ENCODE results near the gene PRR35. TPM values are rescaled to one million over a fixed set of nuclear protein-coding genes. Genes with fewer than 3 reads are reported as not detected.
A peak's percentile ranks its signal among the peaks of the same experiment; 100 is the strongest.

Gene PRR35
- total and polyA plus RNA-seq, 7 donors = not detected

DNA sequence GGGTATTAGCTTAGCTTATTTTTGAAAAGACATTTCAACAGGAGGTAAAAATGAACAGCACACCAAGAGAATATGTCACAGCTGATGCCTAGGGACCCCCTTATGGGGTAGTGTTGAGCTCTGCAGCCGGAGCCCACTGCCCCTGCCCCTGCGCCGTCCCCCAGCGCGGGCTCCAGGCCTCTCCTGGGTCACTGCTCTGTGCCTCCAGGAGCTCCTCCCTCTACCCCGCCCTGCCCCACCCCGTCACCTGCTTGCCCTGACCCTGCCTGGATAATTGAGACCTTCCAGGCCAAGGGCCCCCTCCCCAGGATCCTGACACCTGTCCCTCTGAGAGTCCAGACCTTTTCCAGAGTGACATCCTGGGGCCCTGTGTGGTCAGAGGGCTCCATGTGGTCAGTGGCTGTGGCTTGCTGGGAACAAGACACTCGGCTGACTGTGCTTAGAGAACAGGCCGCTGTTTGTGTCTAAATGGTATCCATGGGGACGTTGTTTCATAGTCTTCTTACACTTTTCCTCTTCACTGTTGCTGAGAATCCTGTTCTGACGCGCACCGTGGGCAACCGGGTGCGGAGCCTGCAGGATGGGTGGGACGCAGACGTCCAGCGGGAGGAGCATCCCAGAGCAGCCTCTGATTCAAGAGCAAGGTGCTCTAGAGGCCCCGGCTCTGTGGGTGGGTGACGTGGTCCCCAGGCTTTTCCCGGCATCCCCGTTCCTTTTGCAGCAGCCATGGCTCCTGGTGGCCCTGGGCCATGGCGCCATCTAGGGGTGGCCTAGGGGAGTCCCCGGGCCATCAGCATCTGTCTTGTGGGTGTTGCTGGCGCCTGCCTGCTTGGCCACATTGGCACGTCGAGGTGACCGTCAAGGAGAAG is 50.6 kb downstream of the PRR35 start:
- ATAC-seq = peak; percentile 90 to 99 (median 94)
- Histone ChIP-seq H3K4me1 (peaks cover 18% of the 10 kb centered on the region), H3K4me3 (no peak overlapping the region), H3K27ac (peak overlapping the region; percentile 55), H3K9me3 (no peaks in the 10 kb centered on the region), H3K36me3 (ENCODE audit: insufficient read depth in 1 of 2, low read depth in 1 of 2) (peaks cover 0 to 6% of the 10 kb centered on the region in 2 donors), H3K27me3 (ENCODE audit: insufficient read depth in 3 of 3, low read length in 2 of 3) (no peaks in the 10 kb centered on the region)
- TF ChIP-seq, protein P1, sequence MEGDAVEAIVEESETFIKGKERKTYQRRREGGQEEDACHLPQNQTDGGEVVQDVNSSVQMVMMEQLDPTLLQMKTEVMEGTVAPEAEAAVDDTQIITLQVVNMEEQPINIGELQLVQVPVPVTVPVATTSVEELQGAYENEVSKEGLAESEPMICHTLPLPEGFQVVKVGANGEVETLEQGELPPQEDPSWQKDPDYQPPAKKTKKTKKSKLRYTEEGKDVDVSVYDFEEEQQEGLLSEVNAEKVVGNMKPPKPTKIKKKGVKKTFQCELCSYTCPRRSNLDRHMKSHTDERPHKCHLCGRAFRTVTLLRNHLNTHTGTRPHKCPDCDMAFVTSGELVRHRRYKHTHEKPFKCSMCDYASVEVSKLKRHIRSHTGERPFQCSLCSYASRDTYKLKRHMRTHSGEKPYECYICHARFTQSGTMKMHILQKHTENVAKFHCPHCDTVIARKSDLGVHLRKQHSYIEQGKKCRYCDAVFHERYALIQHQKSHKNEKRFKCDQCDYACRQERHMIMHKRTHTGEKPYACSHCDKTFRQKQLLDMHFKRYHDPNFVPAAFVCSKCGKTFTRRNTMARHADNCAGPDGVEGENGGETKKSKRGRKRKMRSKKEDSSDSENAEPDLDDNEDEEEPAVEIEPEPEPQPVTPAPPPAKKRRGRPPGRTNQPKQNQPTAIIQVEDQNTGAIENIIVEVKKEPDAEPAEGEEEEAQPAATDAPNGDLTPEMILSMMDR (IDR thresholded peaks at IDR 0.05) = peak; percentile 73
- peak; percentile 75 to 84 for DNase-seq
- intact Hi-C loops (cut with DNase I) = loop anchor here in 1 of 2 donors (2.0 kb wide), 1 partner anchor 32 kb away; no protein-coding TSS in a partner anchor
- WGBS, 3 donors = 59 to 74% (median 67%) methylated on average over 28 of the region's 28 CpGs

DNA sequence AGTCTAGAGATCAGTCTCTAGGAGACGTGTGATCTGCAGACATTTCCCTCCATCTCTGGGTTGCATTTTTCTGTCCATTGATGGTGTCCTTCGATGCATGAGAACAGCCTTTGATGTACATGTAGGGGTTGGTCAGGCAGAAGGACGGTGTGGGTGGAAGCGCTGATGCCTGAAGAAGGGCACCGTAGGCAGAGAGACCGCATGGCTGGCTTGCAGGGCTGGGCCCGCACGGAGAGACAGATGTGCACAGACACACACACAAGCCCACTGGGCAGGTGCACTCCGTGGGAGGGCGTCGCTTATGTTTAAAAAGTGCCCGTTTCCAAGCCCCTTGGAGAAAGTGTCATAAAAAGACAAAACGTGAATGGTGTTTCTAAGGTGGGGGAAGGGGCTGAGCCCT is 54.9 kb downstream of the PRR35 start:
- TF ChIP-seq, protein P1 (IDR thresholded peaks at IDR 0.05) = no peak
- DNase-seq (no peak), ATAC-seq (no peak)
- WGBS, 3 donors = 92 to 93% (median 92%) methylated on average over 13 of the region's 13 CpGs
- peaks cover 11% of the 10 kb centered on the region for H3K4me1 ChIP-seq
- H3K27ac ChIP-seq = no peak overlapping the region
- H3K27me3 ChIP-seq (ENCODE audit: insufficient read depth in 3 of 3, low read length in 2 of 3) = no peaks in the 10 kb centered on the region
- no peak overlapping the region for H3K4me3 ChIP-seq
- peaks cover 0 to 22% of the 10 kb centered on the region in 2 donors for H3K36me3 ChIP-seq (ENCODE audit: insufficient read depth in 1 of 2, low read depth in 1 of 2)
- H3K9me3 ChIP-seq = no peaks in the 10 kb centered on the region
- intact Hi-C loops (cut with DNase I) = loop anchor here in 1 of 2 donors (5.0 kb wide), 1 partner anchor 38 kb away; no protein-coding TSS in a partner anchor

Other genes starting within 250 kb of the PRR35 start
- gene AXIN1, start 207.7 kb upstream of the PRR35 start, total RNA-seq = 10 to 100 TPM; 12.1 to 23.2 (median 22.8) TPM
- 10 to 100 TPM; 23.5 to 32.3 (median 29.5) TPM for gene AXIN1, start 207.7 kb upstream of the PRR35 start, polyA plus RNA-seq
- gene MRPL28, start 189.9 kb upstream of the PRR35 start, total RNA-seq = 10 to 100 TPM; 55.4 to 68.8 (median 55.9) TPM
- gene MRPL28, start 189.9 kb upstream of the PRR35 start, polyA plus RNA-seq = 100 to 1,000 TPM in 1 of 3 donors, 10 to 100 TPM in 2; 67.1 to 126 (median 86.8) TPM
- gene PGAP6, start 178.4 kb upstream of the PRR35 start, total RNA-seq = 10 to 100 TPM; 27.2 to 34.7 (median 32.2) TPM
- gene PGAP6, start 178.4 kb upstream of the PRR35 start, polyA plus RNA-seq = 10 to 100 TPM; 26.0 to 46.9 (median 42.1) TPM
- gene NME4, start 163.2 kb upstream of the PRR35 start, total RNA-seq = 10 to 100 TPM; 19.5 to 39.7 (median 29.6) TPM
- 10 to 100 TPM; 16.0 to 30.7 (median 22.7) TPM for gene NME4, start 163.2 kb upstream of the PRR35 start, polyA plus RNA-seq
- gene DECR2, start 158.5 kb upstream of the PRR35 start, total RNA-seq = 10 to 100 TPM; 13.9 to 22.9 (median 19.6) TPM
- 10 to 100 TPM; 14.1 to 18.1 (median 15.8) TPM for gene DECR2, start 158.5 kb upstream of the PRR35 start, polyA plus RNA-seq
- 10 to 100 TPM; 44.7 to 89.5 (median 71.5) TPM for gene RAB11FIP3, start 134.7 kb upstream of the PRR35 start, total RNA-seq
- gene RAB11FIP3, start 134.7 kb upstream of the PRR35 start, polyA plus RNA-seq = 10 to 100 TPM; 20.3 to 26.1 (median 26.1) TPM
- 10 to 100 TPM; 15.5 to 32.1 (median 26.8) TPM for gene CAPN15, start 32.7 kb upstream of the PRR35 start, total RNA-seq
- gene CAPN15, start 32.7 kb upstream of the PRR35 start, polyA plus RNA-seq = 10 to 100 TPM; 14.9 to 26.4 (median 22.6) TPM
- gene NHLRC4, start 6.6 kb downstream of the PRR35 start, total RNA-seq = under 1 TPM in 3 of 4 donors, not detected in 1; 0.19 to 0.39 (median 0.27) TPM
- gene NHLRC4, start 6.6 kb downstream of the PRR35 start, polyA plus RNA-seq = under 1 TPM; 0.06 to 0.38 (median 0.27) TPM
- 10 to 100 TPM; 18.3 to 26.3 (median 22.0) TPM for gene PIGQ, start 9.6 kb downstream of the PRR35 start, total RNA-seq
- gene PIGQ, start 9.6 kb downstream of the PRR35 start, polyA plus RNA-seq = 10 to 100 TPM; 26.5 to 39.9 (median 27.2) TPM
- gene RAB40C, start 29.7 kb downstream of the PRR35 start, total RNA-seq = 10 to 100 TPM; 12.3 to 20.2 (median 14.4) TPM
- 10 to 100 TPM; 14.7 to 16.3 (median 15.7) TPM for gene RAB40C, start 29.7 kb downstream of the PRR35 start, polyA plus RNA-seq
- gene WFIKKN1, start 70.6 kb downstream of the PRR35 start, total RNA-seq = 1 to 10 TPM in 2 of 4 donors, under 1 TPM in 2; 0.30 to 2.0 (median 0.82) TPM
- gene WFIKKN1, start 70.6 kb downstream of the PRR35 start, polyA plus RNA-seq = under 1 TPM; 0.31 to 0.61 (median 0.36) TPM
- 10 to 100 TPM; 42.4 to 55.6 (median 48.4) TPM for gene METTL26, start 75.9 kb downstream of the PRR35 start, total RNA-seq
- 10 to 100 TPM; 90.8 to 97.8 (median 96.4) TPM for gene METTL26, start 75.9 kb downstream of the PRR35 start, polyA plus RNA-seq
- gene MCRIP2, start 81.4 kb downstream of the PRR35 start, total RNA-seq = 10 to 100 TPM; 61.6 to 80.2 (median 68.9) TPM
- 100 to 1,000 TPM in 2 of 3 donors, 10 to 100 TPM in 1; 95.1 to 124 (median 108) TPM for gene MCRIP2, start 81.4 kb downstream of the PRR35 start, polyA plus RNA-seq
- 1 to 10 TPM; 4.0 to 9.6 (median 8.1) TPM for gene WDR90, start 89.0 kb downstream of the PRR35 start, total RNA-seq
- gene WDR90, start 89.0 kb downstream of the PRR35 start, polyA plus RNA-seq = 1 to 10 TPM; 5.6 to 9.7 (median 6.4) TPM
- 10 to 100 TPM; 38.8 to 56.8 (median 48.8) TPM for gene RHOT2, start 107.7 kb downstream of the PRR35 start, total RNA-seq
- 10 to 100 TPM; 47.7 to 75.8 (median 52.6) TPM for gene RHOT2, start 107.7 kb downstream of the PRR35 start, polyA plus RNA-seq
- gene RHBDL1, start 115.3 kb downstream of the PRR35 start, total RNA-seq = under 1 TPM; 0.13 to 0.42 (median 0.29) TPM
- under 1 TPM; 0.06 to 0.08 (median 0.08) TPM for gene RHBDL1, start 115.3 kb downstream of the PRR35 start, polyA plus RNA-seq
- 100 to 1,000 TPM; 108 to 150 (median 115) TPM for gene STUB1, start 120.0 kb downstream of the PRR35 start, total RNA-seq
- 100 to 1,000 TPM; 127 to 147 (median 134) TPM for gene STUB1, start 120.0 kb downstream of the PRR35 start, polyA plus RNA-seq
- 10 to 100 TPM; 19.1 to 27.5 (median 23.1) TPM for gene JMJD8, start 123.9 kb downstream of the PRR35 start, total RNA-seq
- 10 to 100 TPM; 25.5 to 63.5 (median 41.5) TPM for gene JMJD8, start 123.9 kb downstream of the PRR35 start, polyA plus RNA-seq
- 10 to 100 TPM in 3 of 4 donors, 1 to 10 TPM in 1; 9.9 to 15.0 (median 12.1) TPM for gene WDR24, start 130.0 kb downstream of the PRR35 start, total RNA-seq
- 10 to 100 TPM in 1 of 3 donors, 1 to 10 TPM in 2; 5.2 to 15.8 (median 8.8) TPM for gene WDR24, start 130.0 kb downstream of the PRR35 start, polyA plus RNA-seq
- under 1 TPM in 2 of 4 donors, not detected in 2; 0.08 TPM for gene FBXL16, start 145.4 kb downstream of the PRR35 start, total RNA-seq
- gene FBXL16, start 145.4 kb downstream of the PRR35 start, polyA plus RNA-seq = under 1 TPM; 0.04 to 0.16 (median 0.10) TPM
- 10 to 100 TPM; 19.6 to 25.8 (median 22.8) TPM for gene METRN, start 154.7 kb downstream of the PRR35 start, total RNA-seq
- 10 to 100 TPM; 17.9 to 28.0 (median 27.4) TPM for gene METRN, start 154.7 kb downstream of the PRR35 start, polyA plus RNA-seq
- gene ANTKMT, start 160.8 kb downstream of the PRR35 start, total RNA-seq = 10 to 100 TPM; 30.9 to 45.6 (median 34.5) TPM
- 10 to 100 TPM; 16.1 to 56.0 (median 26.3) TPM for gene ANTKMT, start 160.8 kb downstream of the PRR35 start, polyA plus RNA-seq
- gene CCDC78, start 166.0 kb downstream of the PRR35 start, total RNA-seq = under 1 TPM in 1 of 4 donors, not detected in 3; 0.11 TPM
- gene CCDC78, start 166.0 kb downstream of the PRR35 start, polyA plus RNA-seq = under 1 TPM in 2 of 3 donors, not detected in 1; 0.12 to 0.16 TPM
- gene HAGHL, start 166.7 kb downstream of the PRR35 start, total RNA-seq = 1 to 10 TPM in 1 of 4 donors, under 1 TPM in 3; 0.42 to 1.6 (median 0.71) TPM
- gene HAGHL, start 166.7 kb downstream of the PRR35 start, polyA plus RNA-seq = 1 to 10 TPM in 1 of 3 donors, under 1 TPM in 2; 0.38 to 4.4 (median 0.58) TPM
- 10 to 100 TPM; 12.3 to 25.9 (median 23.6) TPM for gene CIAO3, start 180.6 kb downstream of the PRR35 start, total RNA-seq
- 10 to 100 TPM; 26.7 to 43.0 (median 38.9) TPM for gene CIAO3, start 180.6 kb downstream of the PRR35 start, polyA plus RNA-seq
- gene MSLN, start 200.3 kb downstream of the PRR35 start, total RNA-seq = under 1 TPM in 1 of 4 donors, not detected in 3; 0.17 TPM
- under 1 TPM; 0.03 to 0.10 (median 0.08) TPM for gene MSLN, start 200.3 kb downstream of the PRR35 start, polyA plus RNA-seq
- 10 to 100 TPM in 1 of 4 donors, 1 to 10 TPM in 3; 4.4 to 10.9 (median 7.6) TPM for gene RPUSD1, start 228.0 kb downstream of the PRR35 start, total RNA-seq
- gene RPUSD1, start 228.0 kb downstream of the PRR35 start, polyA plus RNA-seq = 10 to 100 TPM; 11.7 to 25.7 (median 25.2) TPM
- gene CHTF18, start 228.2 kb downstream of the PRR35 start, total RNA-seq = 1 to 10 TPM; 2.5 to 4.5 (median 4.0) TPM
- 1 to 10 TPM; 1.7 to 8.4 (median 2.2) TPM for gene CHTF18, start 228.2 kb downstream of the PRR35 start, polyA plus RNA-seq
- gene GNG13, start 240.3 kb downstream of the PRR35 start, total RNA-seq = not detected
- not detected for gene GNG13, start 240.3 kb downstream of the PRR35 start, polyA plus RNA-seq